ENCODE data around the gene EID1. TPM values are rescaled to one million over a fixed set of nuclear protein-coding genes. Genes with fewer than 3 reads are reported as not detected.

The EID1 gene
- total and polyA plus RNA-seq, 9 of the 15 experiments (the other 6 are each of a cell fraction or from before 2014, with no cell fraction given) = 46.5 to 211 (median 143) TPM

DNA sequence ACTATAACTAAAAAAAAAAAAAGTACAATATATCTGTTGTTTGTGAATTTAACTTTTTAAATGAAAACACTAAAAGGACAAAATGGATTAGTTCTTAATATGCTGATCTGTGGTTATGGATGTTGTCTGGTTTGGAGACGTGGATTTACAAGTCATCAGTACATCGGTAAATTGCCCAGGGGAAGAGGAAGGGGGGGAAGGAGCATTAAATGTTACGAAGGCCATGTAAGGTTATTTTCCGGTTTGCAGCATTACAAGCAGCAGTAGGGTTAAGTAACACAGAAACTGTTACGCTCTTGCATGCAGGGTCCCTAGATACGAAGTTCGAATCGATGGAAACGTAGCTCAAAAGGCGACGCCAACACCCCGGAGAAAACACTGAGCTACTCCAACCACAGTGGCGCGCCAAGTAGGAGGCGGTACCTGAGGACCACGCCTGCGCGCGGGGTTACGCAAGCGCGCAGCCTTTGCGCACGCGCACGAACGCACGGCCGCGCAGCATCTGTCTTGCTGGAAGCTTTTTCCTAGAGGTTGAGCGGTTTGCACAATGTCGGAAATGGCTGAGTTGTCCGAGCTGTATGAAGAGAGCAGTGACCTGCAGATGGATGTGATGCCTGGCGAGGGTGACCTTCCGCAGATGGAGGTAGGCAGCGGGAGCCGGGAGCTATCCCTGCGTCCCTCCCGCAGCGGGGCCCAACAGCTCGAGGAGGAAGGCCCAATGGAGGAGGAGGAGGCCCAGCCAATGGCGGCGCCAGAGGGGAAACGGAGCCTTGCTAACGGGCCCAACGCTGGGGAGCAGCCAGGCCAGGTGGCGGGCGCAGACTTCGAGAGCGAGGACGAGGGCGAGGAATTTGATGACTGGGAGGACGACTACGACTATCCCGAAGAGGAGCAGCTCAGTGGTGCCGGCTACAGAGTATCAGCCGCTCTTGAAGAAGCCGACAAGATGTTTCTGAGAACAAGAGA lies at the start of gene EID1 (continued):
- no peak for TF ChIP-seq IFI16 (CRISPR knock-in tag; IDR thresholded peaks at IDR 0.05)
- no peak for TF ChIP-seq ZNF507 (tag; conservative IDR thresholded peaks at IDR 0.05)
- no peak for TF ChIP-seq CCAR2 (IDR thresholded peaks at IDR 0.05; ENCODE audit: low read depth, low read length)
- TF ChIP-seq CHAMP1 (IDR thresholded peaks at IDR 0.05) = peak; percentile 69; the same call in 1 of the 2 replicates
- TF ChIP-seq HNRNPLL (IDR thresholded peaks at IDR 0.05; ENCODE audit: low read depth, low read length, poor library complexity, severe bottlenecking) = peak; percentile 90
- TF ChIP-seq CCNT2 (IDR thresholded peaks at IDR 0.05; ENCODE audit: borderline replicate concordance, extremely low read depth, insufficient read length, low read depth, low read length) = peak; percentile 58
- TF ChIP-seq, protein P1, sequence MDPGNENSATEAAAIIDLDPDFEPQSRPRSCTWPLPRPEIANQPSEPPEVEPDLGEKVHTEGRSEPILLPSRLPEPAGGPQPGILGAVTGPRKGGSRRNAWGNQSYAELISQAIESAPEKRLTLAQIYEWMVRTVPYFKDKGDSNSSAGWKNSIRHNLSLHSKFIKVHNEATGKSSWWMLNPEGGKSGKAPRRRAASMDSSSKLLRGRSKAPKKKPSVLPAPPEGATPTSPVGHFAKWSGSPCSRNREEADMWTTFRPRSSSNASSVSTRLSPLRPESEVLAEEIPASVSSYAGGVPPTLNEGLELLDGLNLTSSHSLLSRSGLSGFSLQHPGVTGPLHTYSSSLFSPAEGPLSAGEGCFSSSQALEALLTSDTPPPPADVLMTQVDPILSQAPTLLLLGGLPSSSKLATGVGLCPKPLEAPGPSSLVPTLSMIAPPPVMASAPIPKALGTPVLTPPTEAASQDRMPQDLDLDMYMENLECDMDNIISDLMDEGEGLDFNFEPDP (CRISPR knock-in tag; IDR thresholded peaks at IDR 0.05) = no peak
- peak; percentile 82 for TF ChIP-seq RFX5 (IDR thresholded peaks at IDR 0.05; ENCODE audit: low read depth, low read length)
- TF ChIP-seq ZNF639 (CRISPR knock-in tag; conservative IDR thresholded peaks at IDR 0.05 in 1 of 2, IDR thresholded peaks at IDR 0.05 in 1 of 2) = no peak
- TF ChIP-seq CREBBP (IDR thresholded peaks at IDR 0.05; ENCODE audit: low read depth, low read length) = no peak
- peak in 1 of 2 experiments; percentile 42; a peak in 2 of 4 replicates for TF ChIP-seq SIN3A (IDR thresholded peaks at IDR 0.05; ENCODE audit: borderline replicate concordance in 2 of 2, control insufficient read depth in 1 of 2, low read depth in 2 of 2, low read length in 2 of 2)
- peak; percentile 60 for TF ChIP-seq CREB3L1 (IDR thresholded peaks at IDR 0.05; ENCODE audit: borderline replicate concordance, low read depth)
- TF ChIP-seq PCBP2 (IDR thresholded peaks at IDR 0.05; ENCODE audit: low read depth, low read length, poor library complexity, severe bottlenecking) = no peak
- TF ChIP-seq GATAD2B (IDR thresholded peaks at IDR 0.05; ENCODE audit: borderline replicate concordance) = no peak
- TF ChIP-seq FOXA3 (CRISPR knock-in tag; conservative IDR thresholded peaks at IDR 0.05 in 1 of 2, IDR thresholded peaks at IDR 0.05 in 1 of 2) = no peak
- TF ChIP-seq ZNF780A (CRISPR knock-in tag; IDR thresholded peaks at IDR 0.05) = no peak
